BE2C (cell line): ENCODE measurements around the gene MEF2A. TPM values are rescaled to one million over a fixed set of nuclear protein-coding genes. Genes with fewer than 3 reads are reported as not detected.
"Not testable (repeated sequence)": the region's sequence is repeated elsewhere in the genome, so short reads cannot be mapped to it uniquely, and the experiment has no call there.

Experiments used
- DNase-seq: peaks from one replicate; pipeline ENCODE4 v3.0.0-alpha.2; 2020
- H3K27me3 ChIP-seq: fragments of 250-450 bp; sonication (Bioruptor Pico); 2 replicates; pipeline ENCODE4 v1.5.1; 2020; ENCODE audit warnings: mild to moderate bottlenecking
- H3K36me3 ChIP-seq: fragments of 250-450 bp; sonication (Bioruptor Pico); 2 replicates; pipeline ENCODE4 v1.5.1; 2020; ENCODE audit warnings: mild to moderate bottlenecking
- H3K4me1 ChIP-seq: fragments of 250-450 bp; sonication (Bioruptor Pico); 2 replicates; pipeline ENCODE4 v1.5.1; 2020
- H3K4me3 ChIP-seq: 2 replicates; pipeline ENCODE4 v1.5.1; 2011; ENCODE audit warnings: low read depth, low read length
- H3K9me3 ChIP-seq: fragments of 250-450 bp; sonication (Bioruptor Pico); 2 replicates; pipeline ENCODE4 v1.5.1; 2020
- CTCF ChIP-seq: IDR thresholded peaks from 2 replicates; pipeline ENCODE4 v1.5.1; 2012; ENCODE audit warnings: mild to moderate bottlenecking, low read depth, low read length
- polyA plus RNA-seq: library from polyadenylated mRNA; unstranded; fragments of >200 nt; gene quantifications from one replicate; pipeline ENCODE4 v1.2.1, GENCODE V29; 2012; ENCODE audit warnings: low read depth, missing spikeins; ENCODE audit not compliant: insufficient read length, insufficient read depth

MEF2A gene
- 22.5 TPM for polyA plus RNA-seq

DNA sequence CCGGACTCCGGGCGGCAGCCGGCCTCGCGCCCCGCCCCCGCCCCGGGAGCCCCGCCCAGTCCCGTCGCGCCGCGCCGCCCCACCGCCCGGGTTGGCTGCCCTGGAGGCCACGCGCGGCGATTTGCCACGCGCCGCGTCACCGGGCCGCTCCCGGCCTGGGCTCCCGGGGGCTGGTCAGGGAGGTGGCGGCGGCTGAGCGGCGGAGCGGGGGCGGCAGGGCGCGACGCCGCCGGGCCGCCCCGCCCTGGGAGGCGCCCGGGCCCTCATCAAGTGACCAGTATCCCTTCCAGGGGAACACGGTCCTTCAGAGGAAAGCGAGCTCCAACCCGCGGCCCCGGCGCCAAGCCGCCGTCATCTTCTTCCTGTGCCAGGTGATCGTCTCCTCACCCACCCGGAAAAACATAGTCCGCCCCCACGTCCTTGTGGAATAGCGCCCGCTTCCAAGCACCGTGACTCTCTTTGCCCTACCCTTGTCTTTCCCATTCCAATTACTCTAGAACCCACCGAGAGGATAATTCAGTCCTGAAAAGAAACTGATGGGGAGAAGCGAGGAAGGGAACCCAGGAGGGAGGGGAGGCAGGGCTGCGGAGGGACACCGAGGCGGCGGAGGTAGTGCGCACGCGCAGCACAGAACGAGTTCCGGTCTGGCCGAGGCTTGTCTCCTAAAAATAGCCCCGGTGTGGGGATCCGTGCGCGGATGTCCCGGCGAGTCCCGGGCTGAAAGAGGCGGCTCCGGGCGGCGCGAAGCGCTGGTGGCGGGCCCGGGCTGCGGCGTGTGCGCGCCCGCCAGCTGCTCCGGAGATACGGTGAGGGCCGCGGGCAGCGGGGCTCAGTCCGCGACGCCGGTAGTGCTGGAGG is at the start of gene MEF2A:
Gene MEF2A, plus strand, starts transcription at position 686 of the 858 bp plus-strand sequence. CDS start 67,136 bp downstream, outside the sequence.
- Histone ChIP-seq H3K4me3 (peak within 1 kb of the TSS; percentile 75), H3K9me3 (no peaks in the 10 kb centered on the region), H3K4me1 (no peaks in the 10 kb centered on the region), H3K27me3 (no peaks in the 10 kb centered on the region), H3K36me3 (no peaks in the 10 kb centered on the region)
- DNase-seq, result peak; percentile 94
- TF ChIP-seq CTCF, result no peak

DNA sequence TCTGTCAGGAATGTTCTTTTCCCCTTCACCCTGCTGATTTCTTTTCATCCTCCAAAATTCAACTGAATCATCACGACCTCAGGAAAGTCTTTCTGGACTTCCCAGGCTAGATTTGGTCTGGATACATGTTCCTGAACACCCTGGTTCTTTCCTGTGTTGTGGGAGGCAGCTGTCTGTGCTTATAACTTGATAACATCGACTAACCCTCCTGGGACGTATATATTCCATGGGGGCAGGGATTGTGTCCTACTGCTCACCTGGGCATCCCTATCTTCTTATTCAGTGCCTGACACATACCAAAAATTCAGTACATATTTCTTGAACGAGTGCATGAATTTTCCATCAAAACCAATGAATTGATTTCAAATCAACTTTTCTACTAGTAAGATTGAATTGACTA is 47.6 kb upstream of the MEF2A start:
- Histone ChIP-seq H3K27me3 (no peaks in the 10 kb centered on the region), H3K4me1 (no peaks in the 10 kb centered on the region), H3K36me3 (no peaks in the 10 kb centered on the region), H3K9me3 (no peaks in the 10 kb centered on the region), H3K4me3 (no peak overlapping the region)
- no peak for TF ChIP-seq CTCF
- DNase-seq, result no peak

- DNase-seq, H3K36me3 ChIP-seq, H3K4me1 ChIP-seq, H3K9me3 ChIP-seq, H3K4me3 ChIP-seq, H3K27me3 ChIP-seq: not testable (repeated sequence)
Measured at GRCh38 chr15:99519366-99519765, 46.4 kb upstream of the MEF2A start.

DNA sequence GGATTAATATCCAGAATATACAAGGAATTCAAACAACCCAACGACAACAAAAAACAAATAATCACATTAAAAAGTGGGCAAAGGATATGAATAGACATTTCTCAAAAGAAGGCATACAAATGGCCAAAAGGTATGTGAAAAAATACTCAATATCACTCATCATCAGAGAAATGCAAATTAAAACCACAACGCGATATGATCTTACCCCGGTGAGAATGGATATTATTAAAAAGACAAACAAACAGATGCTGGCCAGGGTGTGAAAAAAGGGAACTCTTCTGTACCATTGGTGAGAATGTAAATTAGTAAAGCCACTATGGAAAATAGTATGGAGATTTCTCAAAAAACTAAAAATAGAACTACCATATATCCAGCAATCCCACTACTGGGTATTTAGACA is 43.5 kb upstream of the MEF2A start:
- TF ChIP-seq CTCF, result no peak
- no peaks in the 10 kb centered on the region for H3K36me3 ChIP-seq
- H3K4me3 ChIP-seq, result no peak overlapping the region
- H3K4me1 ChIP-seq, result no peaks in the 10 kb centered on the region
- H3K9me3 ChIP-seq, result no peaks in the 10 kb centered on the region
- no peak for DNase-seq
- no peaks in the 10 kb centered on the region for H3K27me3 ChIP-seq

- no peaks in the 10 kb centered on the region for H3K36me3 ChIP-seq
- no peak for TF ChIP-seq CTCF
- no peaks in the 10 kb centered on the region for H3K9me3 ChIP-seq
- no peak for DNase-seq
- no peaks in the 10 kb centered on the region for H3K4me1 ChIP-seq
- no peak overlapping the region for H3K4me3 ChIP-seq
- H3K27me3 ChIP-seq, result no peaks in the 10 kb centered on the region
Measured at GRCh38 chr15:99526176-99526575, 39.6 kb upstream of the MEF2A start.

DNA sequence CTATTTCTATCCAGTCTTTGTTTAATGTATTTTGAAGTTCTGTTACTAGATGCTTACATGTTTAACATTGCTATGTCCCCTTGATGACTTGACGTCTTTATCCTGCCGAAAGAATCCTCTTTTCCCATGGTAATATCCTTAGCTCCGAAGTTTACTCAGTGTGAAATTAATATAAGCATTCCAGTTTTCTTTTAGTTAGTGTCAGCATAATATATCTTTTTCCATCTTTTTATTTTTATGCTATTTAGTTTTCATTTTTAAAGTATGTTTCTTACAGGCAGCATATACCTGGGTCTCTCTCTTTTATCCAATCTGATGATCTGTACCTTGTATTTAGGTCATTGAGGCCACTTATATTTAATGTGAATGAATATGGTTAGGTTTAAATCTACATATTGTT is 39.1 kb upstream of the MEF2A start:
- no peaks in the 10 kb centered on the region for H3K9me3 ChIP-seq
- H3K4me3 ChIP-seq, result no peak overlapping the region
- no peaks in the 10 kb centered on the region for H3K4me1 ChIP-seq
- H3K36me3 ChIP-seq, result no peaks in the 10 kb centered on the region
- H3K27me3 ChIP-seq, result no peaks in the 10 kb centered on the region
- no peak for TF ChIP-seq CTCF
- DNase-seq, result no peak
